Measurements from ENCODE around the gene CBX7. TPM values are rescaled to one million over a fixed set of nuclear protein-coding genes. Genes with fewer than 3 reads are reported as not detected.

The CBX7 gene
- total RNA-seq, 1 experiment from 2014 or later = 3.7 TPM

DNA sequence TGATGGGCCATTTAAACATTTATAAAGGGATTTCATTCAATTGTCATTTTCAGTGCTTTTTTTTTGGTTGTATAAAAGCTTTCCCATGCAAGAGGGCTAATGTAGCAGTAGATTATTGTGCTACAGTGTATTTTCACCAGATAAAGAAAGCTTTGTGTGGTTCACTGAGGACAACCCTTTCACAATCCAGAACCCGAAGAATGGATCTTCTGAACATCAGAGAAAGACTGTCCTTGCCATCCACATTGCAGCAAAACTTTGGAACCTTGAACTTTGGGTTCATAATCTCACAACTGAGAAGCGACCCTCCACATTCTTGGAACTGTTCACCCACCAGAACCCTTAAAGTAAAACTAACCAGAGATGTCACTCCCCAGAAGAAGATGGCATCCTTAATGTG lies 46.2 kb downstream of the CBX7 start:
- Mint-ChIP-seq H3K4me3 (no peak overlapping the region), H3K27ac (no peak overlapping the region), H3K27me3 (ENCODE audit: low read depth) (no peaks in the 10 kb centered on the region), H3K9me3 (no peaks in the 10 kb centered on the region), H3K4me1 (peaks cover 9 to 18% of the 10 kb centered on the region in 2 experiments), H3K36me3 (ENCODE audit: insufficient read depth in 1 of 3, low read depth in 3 of 3) (no peaks in the 10 kb centered on the region)
- Histone ChIP-seq H3K14ac (ENCODE audit: insufficient read depth, low read length) (no peak overlapping the region), H3K79me1 (ENCODE audit: insufficient read depth, low read depth, low read length, poor library complexity, severe bottlenecking) (no peaks in the 10 kb centered on the region), H2BK120ac (ENCODE audit: low read depth, low read length, poor library complexity, severe bottlenecking) (no peak overlapping the region), H2BK5ac (ENCODE audit: insufficient read length, low read length) (no peak overlapping the region), H3T11ph (ENCODE audit: low read length) (no peak overlapping the region), H2BK15ac (ENCODE audit: low read depth, low read length) (no peak overlapping the region), H2AFZ (ENCODE audit: low read length) (no peak overlapping the region), H4K20me1 (ENCODE audit: control insufficient read depth, insufficient read depth, insufficient read length) (no peaks in the 10 kb centered on the region), H3K79me2 (ENCODE audit: insufficient read depth, low read length) (no peaks in the 10 kb centered on the region), H3K23me2 (ENCODE audit: insufficient read length, low read depth, low read length, poor library complexity, severe bottlenecking) (no peaks in the 10 kb centered on the region), H3K27ac (ENCODE audit: insufficient read length, low read depth, low read length) (no peak overlapping the region), H3K4me1 (ENCODE audit: insufficient read depth, low read length) (peaks cover 3% of the 10 kb centered on the region; the same call in 1 of the 2 replicates), H4K8ac (replicated peaks; ENCODE audit: insufficient read length, low read depth, low read length) (no peak overlapping the region), H3K56ac (ENCODE audit: insufficient read length, low read depth, low read length) (no peak overlapping the region), H2BK20ac (ENCODE audit: low read depth, low read length, poor library complexity, severe bottlenecking) (no peak overlapping the region), H3K23ac (ENCODE audit: insufficient read length, low read depth, low read length) (no peak overlapping the region), H2AK5ac (ENCODE audit: insufficient read length, low read length) (no peak overlapping the region), H4K91ac (ENCODE audit: insufficient read length, low read depth, low read length) (no peak overlapping the region), H3K18ac (ENCODE audit: insufficient read length, low read depth, low read length) (no peak overlapping the region), H3K4me2 (ENCODE audit: insufficient read depth, insufficient read length, low read length) (no peak overlapping the region), H3K9me3 (ENCODE audit: control insufficient read depth, low read depth, low read length) (no peaks in the 10 kb centered on the region), H3K4ac (ENCODE audit: low read depth, low read length) (no peak overlapping the region), H2BK12ac (ENCODE audit: insufficient read length, low read depth, low read length) (no peak overlapping the region), H3K9ac (ENCODE audit: extremely low read depth, insufficient read length, low read length) (no peak overlapping the region), H4K5ac (ENCODE audit: insufficient read length, low read depth, low read length) (no peak overlapping the region), H3K27me3 (ENCODE audit: insufficient read depth, low read length) (no peaks in the 10 kb centered on the region)
- TF ChIP-seq CTCF (conservative IDR thresholded peaks at IDR 0.05) = no peak
- no peak for DNase-seq
- no CpG with 5 or more reads among the region's 2 CpGs for WGBS (ENCODE audit: extremely low coverage, insufficient read length, low lambda C conversion rate)

All from H9 (cell line).